Mesenchymal stem cell (in vitro differentiated cells and primary cell): ENCODE measurements around the gene SLC49A3.

ENCODE experiments used
- DNase-seq: peaks from one replicate; pipeline ENCODE4 v3.0.0-alpha.2; 2013
- H2AFZ ChIP-seq: one replicate; pipeline ENCODE4 v1.6.1; 2013; ENCODE audit warnings: low read depth, mild to moderate bottlenecking, control low read depth, inconsistent platforms, low read length, moderate library complexity
- H2AK5ac ChIP-seq: 2 replicates; pipeline ENCODE4 v1.6.1; 2013; ENCODE audit warnings: low read length, moderate library complexity, mild to moderate bottlenecking, inconsistent platforms; ENCODE audit not compliant: severe bottlenecking
- H2BK120ac ChIP-seq: one replicate; pipeline ENCODE4 v1.6.1; 2013; ENCODE audit warnings: low read depth, mild to moderate bottlenecking, inconsistent platforms, low read length, moderate library complexity
- H2BK12ac ChIP-seq, 2 experiments: one replicate each; pipeline ENCODE4 v1.6.1; 2013; ENCODE audit warnings: inconsistent platforms in 2 of 2, low read length in 2 of 2, mild to moderate bottlenecking in 2 of 2, moderate library complexity in 2 of 2, control low read depth in 1 of 2
- H2BK15ac ChIP-seq: one replicate; pipeline ENCODE4 v1.6.1; 2013; ENCODE audit warnings: mild to moderate bottlenecking, low read depth, inconsistent platforms; ENCODE audit not compliant: poor library complexity, severe bottlenecking
- H2BK5ac ChIP-seq: 2 replicates; pipeline ENCODE4 v1.6.1; 2013; ENCODE audit warnings: low read depth, mild to moderate bottlenecking, low read length, control low read depth, inconsistent platforms; ENCODE audit not compliant: poor library complexity, severe bottlenecking
- H3K14ac ChIP-seq, 2 experiments: one replicate each; pipeline ENCODE4 v1.6.1; 2013; ENCODE audit warnings: inconsistent platforms in 2 of 2, low read length in 2 of 2, control low read depth in 1 of 2, mild to moderate bottlenecking in 1 of 2, moderate library complexity in 1 of 2
- H3K18ac ChIP-seq, 2 experiments: one replicate each; pipeline ENCODE4 v1.6.1; 2013; ENCODE audit warnings: inconsistent platforms in 2 of 2, low read length in 2 of 2, control low read depth in 1 of 2, low read depth in 1 of 2, mild to moderate bottlenecking in 1 of 2
- H3K23ac ChIP-seq, 2 experiments: one replicate each; pipeline ENCODE4 v1.6.1; 2013; ENCODE audit warnings: inconsistent platforms in 2 of 2, low read length in 2 of 2, mild to moderate bottlenecking in 2 of 2, moderate library complexity in 2 of 2, control low read depth in 1 of 2
- H3K27ac ChIP-seq: 2 replicates; pipeline ENCODE4 v1.5.1; 2013; ENCODE audit warnings: mild to moderate bottlenecking, moderate library complexity, low read length, control low read depth, inconsistent platforms; ENCODE audit not compliant: poor library complexity, severe bottlenecking
- H3K27me3 ChIP-seq, 2 experiments: 2 replicates each; pipeline versions ENCODE4 v1.6.1 to v1.7.0; 2013; ENCODE audit warnings: low read length in 2 of 2, mild to moderate bottlenecking in 2 of 2, moderate library complexity in 2 of 2, control low read depth in 1 of 2, inconsistent platforms in 1 of 2; ENCODE audit not compliant: control insufficient read depth in 1 of 2, insufficient read depth in 1 of 2
- H3K36me3 ChIP-seq, 2 experiments: 2 replicates each; pipeline versions ENCODE4 v1.6.1 to v1.7.0; 2013; ENCODE audit warnings: low read length in 2 of 2, control low read depth in 1 of 2, inconsistent platforms in 1 of 2, low read depth in 1 of 2, mild to moderate bottlenecking in 1 of 2; ENCODE audit not compliant: insufficient read depth in 2 of 2, control insufficient read depth in 1 of 2
- H3K4ac ChIP-seq, 2 experiments: one replicate each; pipeline ENCODE4 v1.6.1; 2013; ENCODE audit warnings: inconsistent platforms in 2 of 2, low read length in 2 of 2, mild to moderate bottlenecking in 2 of 2, moderate library complexity in 2 of 2, control low read depth in 1 of 2, low read depth in 1 of 2
- H3K4me1 ChIP-seq: 2 replicates; pipeline ENCODE4 v1.6.1; 2013; ENCODE audit warnings: low read depth, low read length, control low read depth; ENCODE audit not compliant: control insufficient read depth, insufficient read depth
- H3K4me2 ChIP-seq: 2 replicates; pipeline ENCODE4 v1.6.1; 2013; ENCODE audit warnings: low read length, mild to moderate bottlenecking, inconsistent platforms; ENCODE audit not compliant: poor library complexity, severe bottlenecking
- H3K4me3 ChIP-seq, 2 experiments: 2 replicates each; pipeline versions ENCODE4 v1.5.1 to v1.7.0; 2013; ENCODE audit warnings: low read length in 2 of 2, mild to moderate bottlenecking in 2 of 2, control low read depth in 1 of 2, low read depth in 1 of 2; ENCODE audit not compliant: insufficient read depth in 1 of 2
- H3K79me1 ChIP-seq: replicated peaks from 2 replicates; pipeline ENCODE4 v1.6.1; 2013; ENCODE audit warnings: mild to moderate bottlenecking, control low read depth, low read length, inconsistent platforms; ENCODE audit not compliant: poor library complexity, severe bottlenecking
- H3K9ac ChIP-seq: 2 replicates; pipeline ENCODE4 v1.7.0; 2013; ENCODE audit warnings: mild to moderate bottlenecking, low read length, moderate library complexity
- H3K9me3 ChIP-seq: 2 replicates; pipeline ENCODE4 v1.7.0; 2013; ENCODE audit warnings: mild to moderate bottlenecking, low read length; ENCODE audit not compliant: control insufficient read depth
- H4K8ac ChIP-seq: one replicate; pipeline ENCODE4 v1.6.1; 2013; ENCODE audit warnings: inconsistent platforms, mild to moderate bottlenecking, low read length, moderate library complexity
- H4K91ac ChIP-seq: one replicate; pipeline ENCODE4 v1.6.1; 2013; ENCODE audit warnings: mild to moderate bottlenecking, low read length, inconsistent platforms
- WGBS: methylation state at CpG from one replicate; pipeline ENCODE4 v1.1.7; 2013; ENCODE audit warnings: mixed read lengths; 5-methylcytosine and 5-hydroxymethylcytosine counted together

SLC49A3 gene

DNA sequence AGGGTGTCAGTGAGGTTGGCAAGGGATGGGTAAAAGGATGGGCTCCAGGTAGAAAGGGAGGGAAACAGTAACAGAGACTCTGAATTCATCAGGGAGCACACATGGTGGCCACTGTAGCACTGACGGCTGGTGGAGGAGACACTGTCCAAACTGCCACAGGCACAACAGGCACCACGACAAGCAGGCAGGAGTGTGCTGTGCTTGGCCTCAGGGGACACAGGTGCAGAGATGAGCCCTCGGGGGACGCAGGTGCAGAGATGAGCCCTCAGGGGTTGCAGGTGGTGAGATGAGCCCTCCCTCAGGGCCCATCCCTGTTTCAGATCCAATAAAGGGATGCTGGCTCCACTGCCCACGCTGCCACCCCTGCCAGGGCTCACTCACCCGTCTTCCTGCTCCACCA is 56.0 kb downstream of the SLC49A3 start:
- Histone ChIP-seq H2BK5ac (no peak overlapping the region), H4K8ac (no peak overlapping the region), H3K79me1 (no peaks in the 10 kb centered on the region), H2BK12ac (no peak overlapping the region), H4K91ac (no peak overlapping the region), H3K18ac (no peak overlapping the region), H3K27me3 (peaks cover 6 to 18% of the 10 kb centered on the region in 2 experiments), H3K14ac (no peak overlapping the region), H3K4me3 (no peak overlapping the region), H3K9me3 (peaks cover 11% of the 10 kb centered on the region), H3K23ac (no peak overlapping the region), H3K9ac (no peak overlapping the region), H2AK5ac (no peak overlapping the region), H3K4ac (no peak overlapping the region), H3K4me1 (peaks cover 3% of the 10 kb centered on the region), H2BK120ac (no peak overlapping the region), H3K36me3 (no peaks in the 10 kb centered on the region), H2AFZ (no peak overlapping the region), H3K4me2 (no peak overlapping the region), H3K27ac (no peak overlapping the region), H2BK15ac (no peak overlapping the region)
- WGBS = 75% methylated on average over 6 of the region's 6 CpGs
- DNase-seq = no peak

DNA sequence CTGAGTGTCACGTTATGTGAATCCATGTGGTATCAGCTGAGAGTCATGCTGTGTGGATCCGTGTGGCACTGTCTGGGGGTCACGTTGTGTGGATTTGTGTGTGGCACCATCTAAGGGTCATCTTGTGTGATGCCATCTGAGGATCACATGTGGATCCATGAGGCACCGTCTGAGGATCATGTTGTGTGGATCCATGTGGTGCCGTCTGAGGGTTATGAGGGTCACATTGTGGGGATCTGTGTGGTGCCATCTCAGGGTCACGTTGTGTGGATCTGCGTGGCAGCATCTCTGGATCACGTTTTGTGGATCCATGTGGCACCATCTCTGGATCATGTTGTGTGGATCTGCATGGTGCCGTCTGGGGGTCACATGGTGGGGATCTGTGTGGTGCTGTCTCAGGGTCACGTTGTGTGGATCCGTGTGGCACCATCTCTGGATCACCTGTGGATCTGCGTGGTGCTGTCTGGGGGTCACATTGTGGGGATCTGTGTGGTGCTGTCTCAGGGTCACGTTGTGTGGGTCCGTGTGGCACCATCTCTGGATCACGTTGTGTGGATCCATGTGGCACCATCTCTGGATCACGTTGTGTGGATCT is 56.7 kb downstream of the SLC49A3 start:
- Histone ChIP-seq H2BK120ac (no peak overlapping the region), H3K4me2 (no peak overlapping the region), H3K4ac (no peak overlapping the region), H3K23ac (no peak overlapping the region), H3K9ac (no peak overlapping the region), H3K79me1 (no peaks in the 10 kb centered on the region), H3K18ac (no peak overlapping the region), H3K27me3 (peaks cover 10 to 20% of the 10 kb centered on the region in 2 experiments), H4K91ac (no peak overlapping the region), H2BK5ac (no peak overlapping the region), H3K4me3 (no peak overlapping the region), H3K36me3 (no peaks in the 10 kb centered on the region), H2AK5ac (no peak overlapping the region), H3K14ac (no peak overlapping the region), H3K4me1 (peaks cover 2% of the 10 kb centered on the region), H3K27ac (no peak overlapping the region), H2BK12ac (no peak overlapping the region), H2BK15ac (no peak overlapping the region), H2AFZ (no peak overlapping the region), H4K8ac (no peak overlapping the region), H3K9me3 (peaks cover 11% of the 10 kb centered on the region)
- 79% methylated on average over 16 of the region's 16 CpGs for WGBS
- DNase-seq = no peak
